ENCODE data around the gene LBH. TPM values are rescaled to one million over a fixed set of nuclear protein-coding genes. Genes with fewer than 3 reads are reported as not detected.

The LBH gene
- total RNA-seq, 2 experiments from 2014 or later: 118 to 123 TPM

DNA sequence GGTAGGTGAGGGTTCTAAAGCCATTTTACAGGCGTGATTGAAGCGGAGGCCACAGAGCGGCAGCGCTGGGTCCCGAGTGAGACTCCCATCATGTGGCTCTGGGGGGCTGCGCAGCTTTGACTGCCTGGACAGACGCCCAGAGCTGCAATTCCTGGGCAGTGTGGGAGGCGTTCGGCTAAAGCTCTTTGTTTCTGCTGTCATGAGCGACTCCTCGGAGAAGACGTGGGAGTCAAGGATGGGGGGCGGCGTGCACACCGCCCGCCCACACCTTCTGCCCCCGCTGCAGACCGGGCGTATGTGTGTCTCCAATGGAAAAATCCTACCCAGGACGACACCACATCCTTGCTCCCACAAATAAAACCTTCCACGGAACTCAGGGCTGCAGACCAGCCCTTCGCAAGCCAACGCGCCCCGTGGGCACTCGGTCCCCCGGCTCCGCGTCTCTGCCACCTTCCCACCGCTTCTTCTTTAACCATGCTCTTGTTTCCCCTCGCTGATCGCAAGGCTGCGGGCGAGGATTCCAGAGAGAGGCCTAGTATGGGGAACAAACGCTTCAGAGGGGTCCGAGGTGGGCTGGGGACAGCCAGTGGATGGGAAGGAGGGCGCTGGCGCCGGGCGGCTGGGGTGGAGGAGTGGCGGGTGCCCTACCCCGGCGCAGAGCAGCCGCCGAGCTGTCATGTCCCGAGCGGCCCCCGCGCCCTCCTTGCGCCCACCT is 680 bp upstream of the LBH start:
- ChIA-PET POLR2A (interaction anchor here (0.6 to 3.5 kb wide), 17 partner anchors 9 to 630 kb away, joined by 3 to 21 read pairs (median 5); partner anchors contain the start of genes LCLAT1 and YPEL5), CTCF (interaction anchor here (1.0 to 3.7 kb wide), 6 partner anchors 8 to 22 kb away, joined by 3 to 16 read pairs (median 3); no protein-coding TSS in a partner anchor)

DNA sequence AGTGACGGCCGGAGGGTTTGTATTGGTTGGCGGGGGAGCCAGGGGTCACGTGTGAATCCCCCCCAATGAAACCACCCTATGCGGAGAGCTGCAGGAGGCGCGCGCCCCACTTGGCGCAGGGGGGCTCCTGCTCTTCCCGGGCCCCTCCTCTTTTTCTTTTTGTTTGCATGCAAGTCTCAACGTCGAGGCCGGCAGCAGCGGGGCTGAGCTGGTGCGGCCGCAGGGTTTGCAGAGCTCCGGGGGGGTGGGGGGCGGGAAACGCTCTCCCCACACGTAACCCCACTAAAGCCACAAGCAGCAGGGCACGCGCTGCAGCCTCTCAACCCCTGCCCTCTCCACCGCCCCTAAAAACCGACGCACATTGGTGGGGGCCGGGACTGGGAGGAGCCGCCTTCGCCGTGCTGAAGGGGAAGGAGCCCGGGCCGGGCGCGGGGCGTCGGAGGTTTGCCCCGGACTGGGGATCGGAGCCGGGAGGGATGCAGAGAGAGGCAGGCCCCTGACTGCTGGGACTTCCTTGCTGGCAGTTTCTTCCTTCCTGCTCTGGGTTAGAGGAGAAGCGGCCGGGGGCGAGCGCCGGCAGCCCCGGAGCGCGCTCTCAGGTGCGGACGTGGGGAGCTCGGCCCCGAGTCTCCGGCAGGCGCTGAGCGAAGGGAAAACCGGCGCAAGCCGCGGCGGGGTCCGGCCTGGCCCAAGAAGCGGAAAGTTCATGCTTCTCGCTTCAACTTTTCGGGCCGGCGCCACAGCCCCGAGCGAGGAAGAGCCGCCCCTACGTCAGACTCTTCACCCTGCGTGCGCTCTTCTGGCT is 864 bp downstream of the LBH start:
- POLR2A ChIA-PET: interaction anchor here (0.6 to 3.5 kb wide), 17 partner anchors 7 to 190 kb away, joined by 3 to 21 read pairs (median 6); partner anchors contain the start of gene YPEL5
- CTCF ChIA-PET: interaction anchor here (0.6 to 3.7 kb wide), 11 partner anchors 8 to 475 kb away, joined by 3 to 16 read pairs (median 3); no protein-coding TSS in a partner anchor

- ChIA-PET POLR2A (interaction anchor here (1.0 to 2.7 kb wide), 12 partner anchors 10 to 189 kb away, joined by 3 to 21 read pairs (median 6); partner anchors contain the start of gene YPEL5), CTCF (interaction anchor here (0.5 to 1.8 kb wide), 9 partner anchors 8 to 474 kb away, joined by 3 to 8 read pairs (median 3); no protein-coding TSS in a partner anchor)
These were observed 1.4 kb downstream of the LBH start for GRCh38 chr2:30232801-30233130.

DNA sequence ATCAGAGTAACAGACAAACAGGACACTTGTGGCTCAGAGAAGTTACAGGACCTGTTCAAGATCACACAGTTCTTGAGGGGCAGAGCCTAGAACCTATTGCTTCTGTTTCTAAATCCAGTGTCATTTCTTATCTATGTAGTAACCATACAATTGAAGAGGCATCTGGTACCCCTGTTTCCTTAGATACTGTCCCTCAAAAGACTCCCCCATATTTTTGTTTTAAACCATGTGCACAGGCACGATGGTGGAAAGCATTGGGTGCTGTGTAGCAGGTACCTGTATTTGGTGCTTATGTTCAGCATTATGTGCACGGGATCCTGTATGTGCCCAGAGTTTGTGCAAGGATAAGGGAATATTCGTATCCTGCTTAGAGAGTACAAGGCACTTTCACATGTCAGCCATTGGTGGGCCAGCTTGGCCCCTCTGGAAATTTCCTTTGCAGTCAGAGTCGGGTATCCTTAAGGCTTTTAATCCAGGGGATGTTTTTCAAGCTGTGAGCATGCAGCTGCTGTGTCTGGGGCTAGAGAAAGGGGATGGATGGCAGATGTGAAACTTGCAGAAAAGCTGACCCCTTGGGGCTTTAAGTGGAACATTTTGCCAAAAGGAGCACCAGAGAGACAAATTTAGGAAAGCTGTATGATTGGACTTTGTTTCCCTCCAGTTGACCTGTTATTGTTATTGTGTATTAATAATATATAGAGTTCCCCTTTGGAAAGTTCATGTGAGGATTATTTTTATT is 2.1 kb downstream of the LBH start:
- ChIA-PET CTCF (interaction anchor here (0.5 to 1.5 kb wide), 6 partner anchors 15 to 474 kb away, joined by 3 to 5 read pairs (median 3); no protein-coding TSS in a partner anchor), POLR2A (interaction anchor here (0.6 to 2.7 kb wide), 7 partner anchors 10 to 124 kb away, joined by 3 to 21 read pairs (median 6); partner anchors contain the start of gene YPEL5)

- POLR2A ChIA-PET: interaction anchor here (0.8 to 2.7 kb wide), 4 partner anchors 8 to 88 kb away, joined by 4 to 17 read pairs (median 6); partner anchors contain the start of gene YPEL5
These were observed 3.0 kb downstream of the LBH start for GRCh38 chr2:30234180-30234971.

GRCh38 chr2:30235008-30235655 is 3.8 kb downstream of the LBH start:
- POLR2A ChIA-PET: interaction anchor here (0.6 to 1.2 kb wide), 5 partner anchors 8 to 89 kb away, joined by 4 to 7 read pairs (median 6); partner anchors contain the start of gene YPEL5
- CTCF ChIA-PET: interaction anchor here (0.9 to 1.5 kb wide), 6 partner anchors 26 to 473 kb away, joined by 3 to 5 read pairs (median 4); no protein-coding TSS in a partner anchor

More at GRCh38 chr2:30234180-30234971, 3.0 kb downstream of the LBH start:
- CTCF ChIA-PET: interaction anchor here (0.7 to 1.4 kb wide), 4 partner anchors 25 to 207 kb away, joined by 3 to 4 read pairs (median 4); no protein-coding TSS in a partner anchor

- CTCF ChIA-PET: interaction anchor here (0.9 to 2.0 kb wide), 8 partner anchors 11 to 472 kb away, joined by 3 to 6 read pairs (median 4); no protein-coding TSS in a partner anchor
- POLR2A ChIA-PET: interaction anchor here (0.6 to 3.7 kb wide), 6 partner anchors 9 to 89 kb away, joined by 3 to 12 read pairs (median 4); partner anchors contain the start of gene YPEL5
These were observed 4.7 kb downstream of the LBH start for GRCh38 chr2:30235859-30236535.

GRCh38 chr2:30236591-30237238 is 5.4 kb downstream of the LBH start:
- ChIA-PET CTCF (interaction anchor here (0.7 to 2.0 kb wide), 11 partner anchors 10 to 475 kb away, joined by 3 to 6 read pairs (median 3); no protein-coding TSS in a partner anchor), POLR2A (interaction anchor here (0.9 to 3.7 kb wide), 7 partner anchors 8 to 90 kb away, joined by 3 to 12 read pairs (median 4); partner anchors contain the start of gene YPEL5)

- ChIA-PET POLR2A (interaction anchor here (0.9 to 3.7 kb wide), 8 partner anchors 10 to 91 kb away, joined by 3 to 12 read pairs (median 4); partner anchors contain the start of gene YPEL5), CTCF (interaction anchor here (0.6 to 2.0 kb wide), 10 partner anchors 10 to 474 kb away, joined by 3 to 6 read pairs (median 3); no protein-coding TSS in a partner anchor)
These were observed 6.1 kb downstream of the LBH start for GRCh38 chr2:30237239-30237965.

- POLR2A ChIA-PET: interaction anchor here (0.5 to 3.7 kb wide), 8 partner anchors 7 to 35 kb away, joined by 3 to 19 read pairs (median 4); partner anchors contain the start of gene LBH
- CTCF ChIA-PET: interaction anchor here (0.6 to 2.1 kb wide), 16 partner anchors 8 to 199 kb away, joined by 3 to 7 read pairs (median 4); no protein-coding TSS in a partner anchor
These were observed 6.8 kb downstream of the LBH start for GRCh38 chr2:30237966-30238800.

- ChIA-PET CTCF (interaction anchor here (0.7 to 2.2 kb wide), 16 partner anchors 8 to 75 kb away, joined by 3 to 9 read pairs (median 4); partner anchors contain the start of gene LBH), POLR2A (interaction anchor here (0.6 to 3.7 kb wide), 7 partner anchors 9 to 181 kb away, joined by 3 to 19 read pairs (median 5); partner anchors contain the start of gene LBH)
These were observed 8.1 kb downstream of the LBH start for GRCh38 chr2:30239308-30239985.

GRCh38 chr2:30239986-30240752 is 8.8 kb downstream of the LBH start:
- ChIA-PET CTCF (interaction anchor here (0.7 to 2.2 kb wide), 14 partner anchors 8 to 95 kb away, joined by 3 to 9 read pairs (median 4); partner anchors contain the start of gene LBH), POLR2A (interaction anchor here (0.6 to 3.7 kb wide), 7 partner anchors 9 to 26 kb away, joined by 3 to 19 read pairs (median 5); partner anchors contain the start of gene LBH)
